Stimulated activated CD8-positive, alpha-beta memory T cell treated with anti-CD3 and anti-CD28 coated beads, Interleukin-12 subunit alpha, Interleukin-12 subunit beta, amount 100 ng/mL, for 24 hours (primary cell): ENCODE data around the gene SAMD11.
"Not testable (repeated sequence)": the region's sequence is repeated elsewhere in the genome, so short reads cannot be mapped to it uniquely, and the experiment has no call there.

ENCODE experiments used
- DNase-seq: peaks from one replicate; pipeline ENCODE4 v3.0.0-alpha.2; 2020; ENCODE audit errors: extremely low read depth

SAMD11 gene

DNA sequence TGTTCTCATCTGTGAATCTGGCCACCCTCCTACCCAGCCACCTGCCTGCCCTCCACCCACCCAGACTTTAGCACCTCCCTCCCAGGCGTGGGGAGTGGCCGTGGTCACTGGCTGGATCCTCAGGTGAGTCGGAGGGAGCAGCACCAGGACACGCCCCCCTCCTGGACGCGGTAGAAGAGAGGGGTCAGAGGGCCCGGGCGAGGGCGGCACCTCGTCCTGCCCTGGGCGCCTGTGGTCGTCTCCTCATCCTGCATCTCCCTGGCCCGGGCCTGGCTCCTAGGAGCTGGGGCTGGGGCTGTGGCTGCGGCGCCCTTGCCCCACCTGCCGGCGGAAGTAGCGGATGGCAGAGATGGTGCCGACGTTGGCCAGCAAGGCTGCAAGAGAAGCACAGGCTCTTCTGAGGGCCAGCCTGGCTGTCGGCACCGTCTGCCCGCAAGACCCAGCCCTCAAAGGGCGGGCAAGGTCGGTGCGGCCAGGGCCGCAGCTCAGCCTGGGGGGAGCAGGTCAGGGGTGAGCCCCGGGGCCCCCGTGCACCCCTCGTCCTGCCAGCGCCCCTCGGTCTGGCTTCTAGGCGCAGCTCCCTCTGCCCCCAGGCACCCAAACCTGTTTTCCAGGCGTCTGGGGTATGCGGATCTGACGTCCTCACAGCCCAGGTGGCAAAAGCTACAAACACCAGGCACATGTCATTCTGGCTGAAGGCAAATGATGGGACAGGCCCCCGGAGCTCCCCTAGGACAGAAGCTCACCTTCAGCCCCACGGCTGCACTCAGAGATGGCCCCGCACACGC lies 52.4 kb downstream of the SAMD11 start:
- DNase-seq, result no peak

DNA sequence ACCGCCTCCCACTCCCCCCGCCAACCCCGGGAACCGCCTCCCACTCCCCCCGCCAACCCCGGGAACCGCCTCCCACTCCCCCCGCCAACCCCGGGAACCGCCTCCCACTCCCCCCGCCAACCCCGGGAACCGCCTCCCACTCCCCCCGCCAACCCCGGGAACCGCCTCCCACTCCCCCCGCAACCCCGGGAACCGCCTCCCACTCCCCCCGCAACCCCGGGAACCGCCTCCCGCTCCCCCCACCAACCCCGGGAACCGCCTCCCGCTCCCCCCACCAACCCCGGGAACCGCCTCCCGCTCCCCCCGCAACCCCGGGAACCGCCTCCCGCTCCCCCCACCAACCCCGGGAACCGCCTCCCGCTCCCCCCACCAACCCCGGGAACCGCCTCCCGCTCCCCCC lies 53.1 kb downstream of the SAMD11 start:
- not testable (repeated sequence) for DNase-seq

DNA sequence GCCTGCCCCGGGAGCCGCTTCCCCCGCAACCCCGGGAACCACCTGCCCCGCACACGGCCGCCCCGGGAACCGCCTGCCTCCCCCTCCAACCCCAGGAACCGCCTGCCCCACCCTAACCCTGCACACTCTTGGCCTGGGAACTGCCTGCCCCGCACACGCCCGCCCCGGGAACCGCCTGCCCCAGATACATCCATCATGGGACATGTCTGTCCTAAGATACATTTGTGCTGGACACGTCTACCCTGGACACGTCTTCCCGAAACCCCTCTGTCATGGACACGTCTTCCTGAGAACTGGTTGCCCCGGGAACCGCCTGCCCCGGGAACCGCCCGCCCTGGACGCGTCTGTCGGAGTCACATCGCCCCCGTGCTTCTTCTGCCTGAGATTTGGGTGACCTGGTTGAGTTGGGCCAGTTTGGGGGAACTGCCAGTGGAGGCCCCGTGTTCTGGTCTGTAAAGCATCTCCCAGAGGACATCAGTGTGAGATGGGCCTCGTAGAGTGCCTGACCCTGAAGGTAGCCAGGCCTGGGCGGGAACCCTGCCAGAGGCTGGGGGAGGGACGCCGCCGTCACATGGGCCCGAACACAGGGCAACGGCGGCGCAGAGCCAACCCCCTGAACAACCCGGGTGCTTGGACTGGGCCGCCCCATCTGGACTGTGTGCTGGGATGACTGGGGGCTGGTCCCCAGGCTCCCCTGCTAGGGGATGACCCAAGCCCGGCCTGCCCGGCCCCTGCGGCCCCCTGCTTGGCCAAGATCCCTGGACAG lies 54.5 kb downstream of the SAMD11 start:
- DNase-seq, result no peak

DNA sequence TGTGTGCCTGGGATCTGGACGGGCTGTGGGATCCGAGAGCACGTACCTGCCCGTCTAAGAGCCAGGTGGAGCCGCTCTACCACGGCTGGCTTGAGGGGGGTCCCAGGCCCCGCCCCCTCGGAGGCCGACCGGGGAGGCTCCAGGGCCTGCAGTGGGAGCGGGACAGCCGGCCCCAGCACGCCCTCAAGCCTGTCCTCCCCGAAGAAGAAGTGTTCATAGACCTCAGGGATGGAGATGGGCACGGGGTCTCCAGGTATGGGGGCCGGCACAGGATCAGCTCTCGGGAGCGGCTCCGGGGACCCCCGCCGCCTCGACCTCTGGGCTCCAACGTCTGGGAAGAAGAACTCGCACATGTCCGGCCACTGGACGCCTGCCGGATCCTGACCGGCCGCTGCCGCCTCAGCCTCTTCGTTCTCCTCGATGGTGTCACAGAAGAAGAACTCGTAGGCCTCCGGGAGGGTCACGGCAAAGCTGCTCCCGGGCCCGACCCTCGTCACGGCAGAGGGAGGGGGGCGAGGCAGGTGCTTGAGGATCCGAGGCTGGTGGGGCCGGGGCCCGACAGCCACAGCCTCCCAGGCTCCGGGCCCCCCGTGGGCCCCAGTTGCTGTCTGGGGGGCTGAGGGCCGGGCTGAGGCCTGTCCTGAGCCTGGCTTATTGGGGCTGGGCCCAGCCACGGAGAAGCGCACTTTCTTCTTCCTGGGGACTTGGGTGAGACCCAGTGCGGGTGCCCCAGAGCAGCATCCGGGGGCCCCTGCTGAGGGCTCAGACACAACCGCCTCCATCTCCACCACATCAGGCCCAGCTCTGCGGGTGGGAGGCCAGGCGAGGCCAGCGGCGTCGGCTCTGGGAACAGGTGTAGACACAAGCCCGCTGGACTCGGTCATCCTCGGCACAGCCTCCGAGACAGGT lies 55.4 kb downstream of the SAMD11 start:
- DNase-seq, result no peak

DNA sequence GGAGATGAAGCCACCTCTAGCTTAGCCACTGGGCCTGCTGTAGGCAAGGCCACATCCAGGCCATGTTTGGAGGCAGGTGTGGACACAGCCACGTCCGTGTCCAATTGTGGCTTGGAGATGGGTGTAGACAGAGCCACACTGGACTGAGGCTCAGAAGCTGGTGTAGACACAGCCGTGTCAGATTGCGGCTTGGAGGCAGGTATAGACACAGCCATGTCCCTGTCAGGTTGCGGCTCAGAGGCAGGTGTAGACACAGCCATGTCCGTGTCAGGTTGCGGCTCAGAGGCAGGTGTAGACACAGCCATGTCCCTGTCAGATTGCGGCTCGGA lies 56.0 kb downstream of the SAMD11 start:
- DNase-seq, result no peak

DNA sequence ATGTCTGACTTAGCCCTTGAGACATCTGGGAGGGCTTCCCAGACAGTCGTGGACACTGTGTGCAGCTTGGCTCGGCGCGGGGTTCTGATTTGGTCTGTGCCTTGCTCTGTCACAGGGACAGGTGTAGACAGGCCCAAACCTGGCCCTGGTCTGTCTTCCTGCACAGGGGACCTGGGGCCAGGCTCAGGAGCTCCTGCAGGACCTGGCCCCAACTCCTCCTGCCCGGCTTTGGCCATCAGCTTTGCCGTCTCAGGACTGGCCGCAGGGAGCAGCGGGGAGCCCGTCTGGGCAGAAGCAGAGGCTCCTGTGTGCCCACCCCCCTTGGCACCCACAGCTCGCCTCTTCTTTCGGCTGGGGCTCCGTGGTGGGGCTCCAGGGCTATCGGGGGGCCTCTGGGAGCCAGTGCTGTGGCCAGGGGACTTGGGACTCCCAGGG lies 56.4 kb downstream of the SAMD11 start:
- no peak for DNase-seq

DNA sequence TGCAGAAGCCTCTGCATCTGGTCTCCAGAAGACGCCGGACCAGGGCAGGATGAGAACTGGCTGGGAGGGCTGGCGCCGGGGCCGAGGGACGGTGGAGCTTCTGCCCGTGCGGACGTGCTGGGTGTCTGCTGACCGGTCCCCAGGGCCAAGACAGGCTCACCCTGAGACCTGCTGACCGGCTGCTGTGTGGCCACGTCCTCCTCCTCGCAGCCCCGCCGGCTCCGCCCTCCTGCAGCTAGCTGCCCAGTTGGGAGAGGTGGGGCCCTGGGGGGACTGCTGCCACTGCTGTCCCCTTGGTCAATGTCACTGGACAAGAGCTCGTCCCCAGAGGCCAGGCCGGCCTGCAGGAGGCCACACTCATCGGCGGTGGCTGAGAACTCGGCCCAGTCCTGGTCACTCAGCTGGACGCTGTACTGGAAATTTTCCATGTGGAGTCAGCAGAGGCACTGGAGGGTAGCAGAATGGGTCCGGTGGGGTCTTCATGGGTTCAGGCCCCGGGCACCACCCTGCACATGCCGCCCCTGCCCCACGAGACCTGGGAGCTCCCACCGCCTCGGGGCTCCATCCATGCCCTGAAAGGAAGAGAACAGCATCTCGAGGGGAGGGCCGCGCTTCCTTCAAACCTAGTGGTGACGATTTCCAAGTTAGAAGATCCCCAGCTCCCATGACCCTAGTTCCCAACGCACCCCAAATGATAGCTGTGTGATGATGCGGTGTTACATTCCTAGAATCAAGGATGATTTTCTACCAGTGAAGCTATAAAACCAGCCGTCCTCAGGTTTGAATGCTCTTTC lies 57.1 kb downstream of the SAMD11 start:
- no peak for DNase-seq

DNA sequence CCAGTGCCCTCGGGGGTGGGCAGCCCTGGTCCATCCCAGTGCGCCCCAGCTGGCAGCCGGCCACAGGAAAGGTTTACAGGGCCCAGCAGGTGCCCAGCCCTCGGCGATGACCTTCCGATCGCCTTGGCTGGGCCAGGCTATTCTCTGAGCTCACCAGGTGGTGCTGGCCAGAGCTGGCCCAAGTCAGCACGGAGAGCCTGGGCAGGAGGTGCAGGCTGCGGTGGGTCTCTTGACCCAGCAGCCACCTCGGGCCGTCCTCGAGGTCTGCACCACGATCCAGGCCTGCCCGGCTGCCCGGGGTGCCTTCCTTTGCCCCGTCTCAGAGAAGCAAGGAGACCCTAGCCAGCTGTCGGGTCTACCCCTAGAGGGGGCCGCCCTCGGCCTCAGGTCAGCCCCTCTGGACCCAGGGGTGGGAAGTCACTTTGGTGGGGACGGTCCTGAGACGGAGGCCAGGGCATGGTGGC lies 57.8 kb downstream of the SAMD11 start:
- DNase-seq, result no peak

DNA sequence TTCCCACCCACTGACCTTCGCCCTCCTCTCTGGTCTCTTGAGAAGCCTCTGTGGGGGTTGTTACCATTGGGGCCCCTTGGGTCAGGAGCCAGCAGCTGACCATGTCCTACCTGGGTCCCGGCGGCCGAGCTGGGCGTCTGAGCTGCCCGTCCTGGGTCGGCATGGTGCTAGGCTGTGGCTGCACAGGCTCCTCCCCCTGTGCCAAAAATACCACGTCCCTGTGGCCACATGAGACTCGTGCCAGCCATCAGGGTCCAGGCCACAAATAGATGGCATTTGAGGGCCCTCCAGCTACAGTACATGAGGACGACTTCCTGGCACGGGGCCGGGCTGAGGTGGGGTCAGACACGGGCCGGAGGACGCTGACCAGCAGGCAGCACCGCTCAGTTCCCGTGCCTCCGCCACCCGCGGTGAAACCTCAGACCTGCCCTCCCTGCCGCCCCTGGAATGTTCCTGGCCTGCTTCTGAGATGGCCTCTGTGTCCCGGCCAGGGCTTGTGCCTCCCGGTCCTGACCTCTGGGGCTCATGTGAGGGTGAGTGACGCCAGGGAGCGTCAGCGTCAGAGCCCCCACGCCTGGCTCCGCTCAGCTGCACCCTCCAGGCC lies 58.3 kb downstream of the SAMD11 start, which contains the start of gene PERM1:
PERM1 (minus strand) TSS at position 139 of the 604 bp plus-strand sequence. CDS start 1,064 bp downstream, outside the sequence.
- DNase-seq, result no peak

DNA sequence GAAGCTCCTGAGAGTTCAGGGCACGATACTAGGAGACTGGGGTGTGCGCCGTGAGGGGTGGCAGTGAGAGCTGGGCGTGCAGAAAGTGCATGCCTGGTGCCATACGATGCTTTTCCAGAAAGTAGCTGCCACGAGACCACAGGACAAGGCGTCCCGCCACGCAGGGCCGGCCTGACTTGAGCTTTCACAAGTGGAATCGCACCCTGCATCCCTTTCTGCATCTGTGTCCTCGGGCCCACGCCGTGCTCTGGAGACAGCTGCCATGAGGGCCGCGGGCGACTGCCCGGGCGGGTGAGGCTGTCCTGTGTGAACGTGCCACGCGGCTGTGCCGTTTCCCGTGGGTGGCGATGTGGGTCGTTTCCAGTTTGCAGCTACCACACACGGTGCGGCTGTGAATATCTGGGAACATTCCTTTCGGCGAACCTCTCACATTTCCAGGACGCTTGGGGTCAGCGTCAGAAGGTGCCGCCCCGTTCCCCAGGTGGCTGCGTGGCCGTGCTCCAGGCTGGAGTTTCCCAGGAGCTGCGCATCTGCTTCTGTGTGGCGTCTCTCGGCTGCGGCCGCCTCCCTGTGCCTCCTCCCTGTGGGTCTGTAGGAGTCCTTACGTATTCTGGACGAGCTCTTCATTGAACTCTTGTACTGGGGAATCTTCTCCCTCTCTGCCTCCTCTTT lies 59.2 kb downstream of the SAMD11 start:
- DNase-seq, result no peak

DNA sequence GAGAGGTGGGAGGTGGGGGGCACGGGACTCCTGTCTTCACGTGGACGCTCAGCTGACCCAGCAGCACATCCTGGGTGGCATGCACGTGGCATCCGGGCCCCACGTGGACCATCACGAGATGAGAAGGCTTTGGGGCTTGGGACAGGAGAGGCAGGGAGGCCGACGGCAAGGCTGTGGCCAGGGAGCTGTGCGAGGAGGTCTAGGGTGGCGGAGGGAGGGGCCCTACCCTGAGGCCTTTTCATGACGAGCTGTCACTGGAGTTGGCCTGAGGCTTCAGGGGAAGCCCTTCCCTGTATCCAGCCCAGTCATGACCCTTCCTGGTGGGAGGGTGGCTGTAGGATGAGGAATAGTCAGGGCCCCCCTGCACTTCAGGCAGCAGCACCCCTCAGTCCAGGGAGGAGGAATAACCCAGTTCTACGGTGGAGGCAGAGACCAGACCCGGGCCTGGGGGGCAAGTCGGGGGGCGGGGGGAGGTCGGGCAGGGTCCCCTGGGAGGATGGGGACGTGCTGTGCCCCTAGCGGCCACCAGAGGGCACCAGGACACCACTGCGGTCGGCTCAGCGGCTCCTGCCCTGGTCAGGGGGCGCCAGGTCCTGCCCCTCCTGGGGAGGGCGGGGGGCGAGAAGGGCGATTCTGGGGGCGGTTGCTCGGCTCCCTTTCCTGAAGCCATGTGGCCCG lies 60.2 kb downstream of the SAMD11 start:
- no peak for DNase-seq

DNA sequence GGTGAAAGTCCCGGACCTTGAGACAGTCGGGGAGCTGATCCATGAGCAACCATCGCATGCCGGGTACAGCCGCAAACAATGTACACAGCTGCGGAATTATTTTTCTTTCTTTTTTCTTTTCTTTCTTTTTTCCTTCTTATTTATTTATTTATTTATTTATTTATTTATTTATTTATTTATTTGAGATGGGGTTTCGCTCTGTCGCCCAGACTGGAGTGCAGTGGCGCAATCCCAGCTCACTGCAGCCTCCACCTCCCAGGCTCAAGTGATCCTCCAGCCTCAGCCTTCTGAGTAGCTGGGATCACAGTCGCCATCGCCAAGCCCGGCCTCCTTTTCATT lies 60.7 kb downstream of the SAMD11 start:
- DNase-seq, result no peak

DNA sequence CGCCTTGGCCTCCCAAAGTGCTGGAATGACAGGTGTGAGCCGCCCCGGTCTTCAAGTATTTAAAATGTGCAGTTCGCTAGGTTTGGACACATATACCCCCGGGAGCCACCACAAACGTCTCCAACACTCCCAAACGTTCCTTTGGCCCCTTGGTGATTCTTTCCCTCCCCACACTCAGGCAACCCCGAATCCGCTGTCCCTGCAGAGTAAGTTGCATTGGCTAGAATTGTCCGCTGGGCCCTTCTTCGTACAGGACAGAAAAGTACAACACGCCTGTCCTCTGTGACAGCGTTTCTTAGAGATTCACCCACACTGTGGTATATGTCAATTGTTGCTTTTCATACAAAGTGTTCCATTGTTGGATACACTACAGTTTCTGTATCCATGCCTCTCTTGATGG lies 61.4 kb downstream of the SAMD11 start:
- no peak for DNase-seq

DNA sequence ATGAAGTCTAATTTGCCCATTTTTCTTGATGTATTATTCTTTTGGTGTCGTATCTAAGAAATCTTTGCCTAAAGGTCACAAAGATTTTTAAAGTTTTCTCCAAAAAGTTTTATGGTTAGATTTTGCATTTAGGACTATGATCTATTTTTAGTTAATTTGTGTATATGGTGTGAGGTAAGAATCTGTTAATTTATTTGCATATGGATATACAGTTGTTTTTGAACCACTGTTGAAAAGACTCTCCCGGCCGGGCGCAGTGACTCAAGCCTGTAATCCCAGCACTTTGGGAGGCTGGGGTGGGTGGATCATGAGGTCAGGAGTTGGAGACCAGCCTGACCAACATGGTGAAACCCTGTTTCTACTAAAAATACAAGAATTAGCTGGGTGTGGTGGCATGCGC lies 64.3 kb downstream of the SAMD11 start:
- DNase-seq, result not testable (repeated sequence)

DNA sequence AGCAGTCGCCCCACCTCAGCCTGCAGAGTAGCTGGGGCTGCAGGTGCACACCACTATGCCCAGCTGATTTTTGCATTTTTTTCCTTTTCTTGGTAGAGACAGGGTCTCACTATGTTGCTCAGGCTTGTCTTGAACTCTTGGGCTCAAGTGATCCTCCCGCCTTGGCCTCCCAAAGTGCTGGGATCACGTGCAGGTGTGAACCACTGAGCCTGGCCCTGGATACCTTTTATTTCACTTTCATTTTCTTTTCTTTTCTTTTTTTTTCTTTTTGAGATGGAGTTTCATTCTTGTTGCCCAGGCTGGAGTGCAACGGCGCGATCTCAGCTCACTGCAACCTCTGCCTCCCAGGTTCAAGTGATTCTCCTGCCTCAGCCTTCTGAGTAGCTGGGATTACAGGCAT lies 67.6 kb downstream of the SAMD11 start:
- not testable (repeated sequence) for DNase-seq

DNA sequence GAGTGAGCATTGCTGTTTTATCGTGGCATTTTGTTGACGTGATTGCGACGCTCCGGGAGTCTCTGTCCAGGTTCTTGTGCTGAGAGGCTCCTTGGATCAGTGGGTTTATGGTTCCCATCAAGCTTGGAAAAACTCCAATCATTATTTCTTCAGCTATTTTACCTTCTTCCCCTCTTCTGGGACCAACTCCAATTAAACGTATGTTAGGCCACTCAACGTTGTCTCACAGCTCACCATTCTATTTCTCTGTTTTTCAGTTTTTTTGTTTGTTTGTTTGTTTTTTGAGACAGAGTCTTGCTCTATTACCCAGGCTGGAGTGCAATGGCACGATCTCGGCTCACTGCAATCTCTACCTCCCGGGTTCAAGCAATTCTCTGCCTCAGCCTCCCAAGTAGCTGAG lies 68.2 kb downstream of the SAMD11 start:
- no peak for DNase-seq

DNA sequence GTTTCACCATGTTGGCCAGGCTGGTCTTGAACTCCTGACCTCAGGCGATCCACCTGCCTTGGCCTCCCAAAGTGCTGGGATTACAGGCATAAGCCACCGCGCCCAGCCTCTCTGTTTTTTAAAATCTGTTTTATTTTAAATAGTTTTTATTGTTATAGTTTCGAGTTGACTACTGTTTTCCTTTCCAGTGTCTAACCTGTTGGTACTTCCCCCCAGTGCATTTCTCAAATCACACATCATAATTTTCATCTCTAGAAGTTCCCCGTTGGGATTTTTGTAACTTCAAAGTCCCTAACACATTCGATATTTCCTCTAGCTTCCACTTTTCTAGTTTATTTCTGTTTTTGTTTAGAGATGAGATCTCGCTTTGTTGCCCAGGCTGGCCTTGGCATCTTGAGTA lies 68.6 kb downstream of the SAMD11 start:
- DNase-seq, result no peak

DNA sequence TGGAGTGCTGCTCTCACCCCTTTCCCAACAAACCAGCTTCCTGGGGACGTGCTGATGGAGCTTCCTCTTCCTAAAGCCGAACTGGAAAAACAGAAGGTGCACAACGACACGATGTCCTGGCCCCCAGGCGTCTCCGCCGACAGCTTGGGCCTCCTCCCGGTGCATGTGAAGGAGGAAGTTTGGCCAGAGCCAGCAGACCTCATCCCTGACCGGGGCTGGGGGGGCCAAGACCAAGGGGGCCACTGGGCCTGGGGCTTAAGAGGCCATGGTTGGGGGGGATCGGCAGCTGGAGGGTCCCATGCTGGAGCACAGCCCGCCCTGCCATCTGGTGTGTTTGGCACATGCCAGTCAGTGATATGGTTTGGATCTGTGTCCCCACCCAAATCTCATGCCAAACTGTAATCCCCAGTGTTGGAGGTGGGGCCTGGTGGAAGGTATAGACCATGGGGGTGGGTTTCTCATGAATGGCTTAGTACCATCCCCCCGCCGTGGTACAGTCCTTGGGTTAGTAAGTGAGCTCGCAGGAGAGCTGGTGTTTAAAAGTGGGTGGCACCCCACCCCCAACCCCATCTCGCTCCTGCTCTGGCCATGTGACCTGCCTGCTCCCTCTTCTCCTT lies 69.8 kb downstream of the SAMD11 start:
- no peak for DNase-seq
